IMR-90 (cell line): ENCODE measurements around the gene WAC. TPM values are rescaled to one million over a fixed set of nuclear protein-coding genes. Genes with fewer than 3 reads are reported as not detected.

Source experiments
- ATAC-seq: fragments of 200-7000 bp; cut with Tn5 transposase; 2 replicates; pipeline ENCODE4 v1.9.1; 2020; ENCODE audit warnings: low read depth, mild to moderate bottlenecking, moderate library complexity
- BruUV-seq: library from RNA; stranded (reverse); fragments of 400-500 nt; replicated peaks from 2 replicates; lab custom pipeline; 2021; lab: Mats Ljungman, UMichigan
- CTCF ChIA-PET: fragments of 300-600 bp; formaldehyde crosslinking; extraction: SDS; loops from one replicate; lab custom pipeline; 2021; ENCODE audit warnings: antibody characterized with exemption; lab: Yijun Ruan, JAX
- POLR2A ChIA-PET: fragments of 300-600 bp; sonication (Branson Sonifier 250); formaldehyde crosslinking; loops from one replicate; lab custom pipeline; 2022; ENCODE audit warnings: antibody characterized with exemption; ENCODE audit not compliant: unreplicated experiment; lab: Charles Lee
- DNase-seq: peaks from one replicate; pipeline ENCODE4 v3.0.0; 2013
- H2AFZ ChIP-seq: replicated peaks from 2 replicates; pipeline ENCODE3; 2013; ENCODE audit warnings: low read length, mild to moderate bottlenecking; ENCODE audit not compliant: poor library complexity
- H2AK5ac ChIP-seq: 2 replicates; pipeline ENCODE4 v1.6.1; 2013; ENCODE audit warnings: low read depth, low read length, inconsistent platforms
- H2AK9ac ChIP-seq: replicated peaks from 2 replicates; pipeline ENCODE3; 2013; ENCODE audit warnings: mild to moderate bottlenecking, low read depth, low read length, moderate library complexity; ENCODE audit not compliant: poor library complexity
- H2BK120ac ChIP-seq: 2 replicates; pipeline ENCODE4 v1.6.1; 2013; ENCODE audit warnings: low read depth, low read length, inconsistent platforms
- H2BK15ac ChIP-seq: 3 replicates; pipeline ENCODE4 v1.6.1; 2013; ENCODE audit warnings: low read depth, low read length, inconsistent platforms
- H2BK20ac ChIP-seq: 2 replicates; pipeline ENCODE4 v1.6.1; 2013; ENCODE audit warnings: low read depth, mild to moderate bottlenecking, inconsistent platforms, low read length, moderate library complexity
- H2BK5ac ChIP-seq: 2 replicates; pipeline ENCODE4 v1.6.1; 2013; ENCODE audit warnings: mild to moderate bottlenecking, low read depth, low read length, inconsistent platforms; ENCODE audit not compliant: poor library complexity, severe bottlenecking
- H3K14ac ChIP-seq: replicated peaks from 2 replicates; pipeline ENCODE4 v1.6.1; 2013; ENCODE audit warnings: low read depth, low read length, inconsistent platforms
- H3K18ac ChIP-seq: 2 replicates; pipeline ENCODE4 v1.6.1; 2013; ENCODE audit warnings: low read depth, low read length, control low read depth
- H3K23ac ChIP-seq: 2 replicates; pipeline ENCODE4 v1.6.1; 2013; ENCODE audit warnings: low read depth, low read length, inconsistent platforms
- H3K27ac ChIP-seq: 2 replicates; pipeline ENCODE4 v1.5.1; 2013; ENCODE audit warnings: mild to moderate bottlenecking, control low read depth, low read length; ENCODE audit not compliant: insufficient read depth
- H3K27me3 ChIP-seq: 2 replicates; pipeline ENCODE4 v1.6.1; 2013; ENCODE audit warnings: low read length; ENCODE audit not compliant: control insufficient read depth, insufficient read depth
- H3K36me3 ChIP-seq: 2 replicates; pipeline ENCODE4 v1.6.1; 2013; ENCODE audit warnings: low read length, mixed read lengths; ENCODE audit not compliant: control insufficient read depth, insufficient read depth
- H3K4ac ChIP-seq: 2 replicates; pipeline ENCODE4 v1.6.1; 2013; ENCODE audit warnings: low read depth, low read length, inconsistent platforms
- H3K4me1 ChIP-seq: 2 replicates; pipeline ENCODE4 v1.6.1; 2013; ENCODE audit warnings: low read length, mixed read lengths; ENCODE audit not compliant: control insufficient read depth, insufficient read depth
- H3K4me2 ChIP-seq: 2 replicates; pipeline ENCODE4 v1.6.1; 2013; ENCODE audit warnings: low read depth, mild to moderate bottlenecking, control low read depth, low read length, moderate library complexity
- H3K4me3 ChIP-seq: 2 replicates; pipeline ENCODE4 v1.5.1; 2013; ENCODE audit warnings: low read depth, mild to moderate bottlenecking, control low read depth, low read length, moderate library complexity; ENCODE audit not compliant: insufficient read depth
- H3K56ac ChIP-seq: 2 replicates; pipeline ENCODE4 v1.6.1; 2013; ENCODE audit warnings: low read length, inconsistent platforms; ENCODE audit not compliant: insufficient read depth; ENCODE audit errors: extremely low read depth
- H3K79me1 ChIP-seq, 2 experiments: 2 replicates each; pipeline ENCODE4 v1.6.1; 2013; ENCODE audit warnings: low read length in 2 of 2, inconsistent platforms in 1 of 2, low read depth in 1 of 2
- H3K9ac ChIP-seq: 2 replicates; pipeline ENCODE4 v1.6.1; 2013; ENCODE audit warnings: low read depth, low read length, control low read depth
- H3K9me1 ChIP-seq: 2 replicates; pipeline ENCODE4 v1.6.1; 2013; ENCODE audit warnings: low read length, inconsistent platforms; ENCODE audit not compliant: insufficient read depth
- H3K9me3 ChIP-seq: 2 replicates; pipeline ENCODE4 v1.6.1; 2013; ENCODE audit warnings: low read length; ENCODE audit not compliant: control insufficient read depth, insufficient read depth
- H4K20me1 ChIP-seq: 2 replicates; pipeline ENCODE4 v1.6.1; 2013; ENCODE audit warnings: low read length, inconsistent platforms; ENCODE audit not compliant: insufficient read depth
- H4K5ac ChIP-seq: 2 replicates; pipeline ENCODE4 v1.6.1; 2013; ENCODE audit warnings: mild to moderate bottlenecking, low read depth, low read length, control low read depth
- H4K8ac ChIP-seq, 2 experiments: 2 replicates each; pipeline ENCODE4 v1.6.1; 2013; ENCODE audit warnings: low read depth in 2 of 2, low read length in 2 of 2, control low read depth in 1 of 2, inconsistent platforms in 1 of 2
- H4K91ac ChIP-seq: 2 replicates; pipeline ENCODE4 v1.6.1; 2013; ENCODE audit warnings: low read depth, low read length, inconsistent platforms; ENCODE audit not compliant: insufficient read depth
- MAFK ChIP-seq: IDR thresholded peaks from 2 replicates; pipeline ENCODE4 v1.6.1; 2012; ENCODE audit warnings: low read depth, low read length, improper control_type of control experiment
- MXI1 ChIP-seq: IDR thresholded peaks from 2 replicates; pipeline ENCODE4 v1.6.1; 2012; ENCODE audit warnings: low read depth, mild to moderate bottlenecking, low read length, moderate library complexity, borderline replicate concordance
- WGBS, 2 experiments: methylation state at CpG; one replicate each; pipeline versions ENCODE4 v1.1.5 to v1.1.7; 2013; ENCODE audit warnings: missing lambda C conversion rate in 2 of 2; ENCODE audit not compliant: insufficient read length in 1 of 2; ENCODE audit errors: extremely low coverage in 2 of 2; 5-methylcytosine and 5-hydroxymethylcytosine counted together
- dilution Hi-C: fragments of 300-500 bp; cut with HindIII; formaldehyde crosslinking; loops from one replicate; pipeline ENCODE4 v1.14.3; 2018; ENCODE audit warnings: low sequenced_read_pairs; ENCODE audit not compliant: unreplicated experiment
- in situ Hi-C: fragments of 300-500 bp; cut with MboI; formaldehyde crosslinking; loops from 3 replicates; pipeline ENCODE4 v1.14.3; 2019; ENCODE audit warnings: low sequenced_read_pairs, inconsistent platforms, mixed read lengths
- intact Hi-C: fragments of 100-400 bp; cut with micrococcal nuclease; formaldehyde crosslinking; loops from 2 replicates; pipeline ENCODE4 v1.10.0; 2022
- polyA plus RNA-seq, 3 experiments: library from polyadenylated mRNA; depleted of rRNA; stranded (reverse); fragments of >200 nt; gene quantifications; 2 replicates each; pipeline ENCODE4 v1.2.3, GENCODE V29; 2012; ENCODE audit warnings: low replicate concordance in 1 of 3
- total RNA-seq: library from RNA; depleted of rRNA; stranded (reverse); fragments of >200 nt; gene quantifications from 2 replicates; pipeline ENCODE4 v1.2.3, GENCODE V29; 2012

Gene WAC
- total and polyA plus RNA-seq, 2 of the 4 experiments (the other 2 are of a cell fraction), result 39.6 to 52.2 TPM

DNA sequence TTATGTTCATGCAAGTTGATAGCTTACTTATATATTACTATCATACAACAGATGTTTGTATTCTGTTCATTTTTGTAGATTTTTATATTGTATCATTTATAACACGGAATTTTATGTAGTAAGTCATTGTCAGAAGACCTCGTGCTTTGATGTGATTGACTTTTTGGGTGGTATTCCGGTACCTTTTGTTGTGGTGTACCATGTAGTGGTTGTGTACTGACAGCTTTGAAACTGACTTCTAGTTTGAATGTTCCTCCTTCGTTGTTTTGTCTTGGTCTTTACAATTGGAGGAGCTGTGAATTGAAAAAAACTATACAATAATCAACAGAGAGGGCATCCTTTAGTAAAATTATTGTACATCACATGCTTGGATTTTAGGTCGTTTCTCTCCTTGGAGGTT is 61.5 kb downstream of the WAC start:
- Histone ChIP-seq H2BK5ac (no peak overlapping the region), H3K4ac (no peak overlapping the region), H2BK20ac (no peak overlapping the region), H2BK15ac (no peak overlapping the region), H2BK120ac (no peak overlapping the region), H3K18ac (no peak overlapping the region), H3K4me2 (no peak overlapping the region), H3K9ac (no peak overlapping the region), H2AFZ (no peak overlapping the region), H3K9me1 (peaks cover 5% of the 10 kb centered on the region), H2AK9ac (no peak overlapping the region), H3K27ac (no peak overlapping the region), H3K23ac (no peak overlapping the region), H4K8ac (no peak overlapping the region), H4K91ac (no peak overlapping the region), H3K14ac (no peak overlapping the region), H4K5ac (no peak overlapping the region), H2AK5ac (no peak overlapping the region), H3K79me1 (peaks cover 18 to 69% of the 10 kb centered on the region in 2 experiments; a peak in 3 of 4 replicates), H3K4me3 (no peak overlapping the region), H3K9me3 (no peaks in the 10 kb centered on the region), H3K4me1 (peaks cover 8% of the 10 kb centered on the region), H3K56ac (no peak overlapping the region), H3K36me3 (peaks cover 25% of the 10 kb centered on the region), H3K27me3 (no peaks in the 10 kb centered on the region), H4K20me1 (peaks cover 79% of the 10 kb centered on the region)
- no peak for DNase-seq
- intact Hi-C loops, result no loop called here
- TF ChIP-seq MXI1 (no peak), MAFK (no peak)
- no peak for ATAC-seq
- BruUV-seq, result no TSS peak
- ChIA-PET POLR2A (no interaction called here), CTCF (no interaction called here)
- in situ Hi-C loops, result no loop called here
- dilution Hi-C loops, result no loop called here
- WGBS, 2 experiments, result no CpG with 5 or more reads among the region's 5 CpGs
